Peyer's patch (tissue), 4 donors: ENCODE data around the gene RAB7A. TPM values are rescaled to one million over a fixed set of nuclear protein-coding genes. Genes with fewer than 3 reads are reported as not detected.

Source experiments
- DNase-seq, 3 donors: peaks; one replicate each; pipeline ENCODE4 v3.0.0-alpha.2; 2017 to 2019
- H3K27ac ChIP-seq, 4 donors: fragments of 200-600 bp; sonication (generic); one replicate each; pipeline ENCODE4 v1.5.1; 2016 to 2019
- H3K27me3 ChIP-seq, 2 donors: fragments of 200-600 bp; sonication (generic); one replicate each; pipeline ENCODE4 v1.5.1; 2019
- H3K36me3 ChIP-seq, 3 donors: fragments of 200-600 bp; sonication (generic); one replicate each; pipeline ENCODE4 v1.5.1; 2016 to 2019
- H3K4me1 ChIP-seq, 4 donors: fragments of 200-600 bp; sonication (generic); one replicate each; pipeline ENCODE4 v1.5.1; 2016 to 2019
- H3K4me3 ChIP-seq, 4 donors: fragments of 200-600 bp; sonication (generic); 1 replicate in 3 of 4; 2 replicates in 1 of 4; pipeline ENCODE4 v1.5.1; 2016 to 2019; ENCODE audit warnings: mild to moderate bottlenecking in 1 of 4
- H3K9me3 ChIP-seq, 4 donors: fragments of 200-600 bp; sonication (generic); one replicate each; pipeline ENCODE4 v1.5.1; 2016 to 2019; ENCODE audit warnings: mild to moderate bottlenecking in 1 of 4
- CTCF ChIP-seq, 6 experiments: fragments of 450-650 bp in 4 of 6; fragments of 200-600 bp in 2 of 6; sonication (generic) in 1 of 6; IDR thresholded peaks; one replicate each; pipeline ENCODE4 v1.5.1; 2017 to 2019; ENCODE audit warnings: antibody characterized with exemption in 6 of 6, mild to moderate bottlenecking in 3 of 6, moderate library complexity in 1 of 6
- POLR2A ChIP-seq, 2 donors: fragments of 450-650 bp; IDR thresholded peaks; one replicate each; pipeline ENCODE4 v1.5.1; 2017; ENCODE audit warnings: antibody characterized with exemption in 2 of 2, mild to moderate bottlenecking in 2 of 2, moderate library complexity in 2 of 2
- total RNA-seq, 4 donors: library from RNA; depleted of rRNA; stranded (reverse); fragments of >200 nt; gene quantifications; one replicate each; pipeline ENCODE4 v1.1.0, GENCODE V29; 2016

Gene RAB7A
- total RNA-seq, 4 donors from 2014 or later = 96.6 to 116 (median 99.4) TPM

GRCh38 chr3:128804811-128805155 is 78.8 kb downstream of the RAB7A start:
- peak overlapping the region; percentile 45 to 73 (median 55) for H3K27ac ChIP-seq

GRCh38 chr3:128805772-128806171 is 79.8 kb downstream of the RAB7A start:
- Histone ChIP-seq H3K36me3 (peaks cover 0 to 39% (median 0%) of the 10 kb centered on the region in 3 donors), H3K4me1 (peaks cover 0 to 25% (median 2%) of the 10 kb centered on the region in 4 donors), H3K27me3 (no peaks in the 10 kb centered on the region), H3K9me3 (no peaks in the 10 kb centered on the region), H3K4me3 (no peak overlapping the region), H3K27ac (peak overlapping the region in 2 of 4 donors; percentile 58 to 77)
- no peak for TF ChIP-seq POLR2A (IDR thresholded peaks at IDR 0.05)
- no peak for TF ChIP-seq CTCF (IDR thresholded peaks at IDR 0.05)
- DNase-seq = no peak

More at GRCh38 chr3:128804811-128805155, 78.8 kb downstream of the RAB7A start:
- H3K27me3 ChIP-seq = no peaks in the 10 kb centered on the region
- no peaks in the 10 kb centered on the region for H3K9me3 ChIP-seq
- peaks cover 0 to 41% (median 0%) of the 10 kb centered on the region in 3 donors for H3K36me3 ChIP-seq
- peak overlapping the region in 2 of 4 donors; percentile 9 to 25 for H3K4me3 ChIP-seq
- DNase-seq = no peak
- peaks cover 0 to 31% (median 2%) of the 10 kb centered on the region in 4 donors for H3K4me1 ChIP-seq
- TF ChIP-seq CTCF (IDR thresholded peaks at IDR 0.05) (no peak), POLR2A (IDR thresholded peaks at IDR 0.05) (no peak)

GRCh38 chr3:128806588-128806987 is 80.6 kb downstream of the RAB7A start:
- H3K4me3 ChIP-seq = no peak overlapping the region
- H3K4me1 ChIP-seq = peaks cover 0 to 25% (median 2%) of the 10 kb centered on the region in 4 donors
- peak overlapping the region in 1 of 4 donors; percentile 77 for H3K27ac ChIP-seq
- H3K36me3 ChIP-seq = peaks cover 0 to 42% (median 0%) of the 10 kb centered on the region in 3 donors
- TF ChIP-seq CTCF (IDR thresholded peaks at IDR 0.05) = no peak
- no peak for TF ChIP-seq POLR2A (IDR thresholded peaks at IDR 0.05)
- DNase-seq = no peak
- H3K27me3 ChIP-seq = no peaks in the 10 kb centered on the region
- H3K9me3 ChIP-seq = no peaks in the 10 kb centered on the region

- H3K27ac ChIP-seq = no peak overlapping the region
- H3K9me3 ChIP-seq = no peaks in the 10 kb centered on the region
- TF ChIP-seq POLR2A (IDR thresholded peaks at IDR 0.05) (no peak), CTCF (IDR thresholded peaks at IDR 0.05) (no peak)
- H3K27me3 ChIP-seq = no peaks in the 10 kb centered on the region
- H3K4me3 ChIP-seq = no peak overlapping the region
- peaks cover 0 to 48% (median 0%) of the 10 kb centered on the region in 3 donors for H3K36me3 ChIP-seq
- H3K4me1 ChIP-seq = peaks cover 0 to 25% (median 2%) of the 10 kb centered on the region in 4 donors
- no peak for DNase-seq
These were observed 81.3 kb downstream of the RAB7A start for GRCh38 chr3:128807186-128807830.

- no peak for TF ChIP-seq POLR2A (IDR thresholded peaks at IDR 0.05)
- Histone ChIP-seq H3K27ac (no peak overlapping the region), H3K9me3 (no peaks in the 10 kb centered on the region), H3K27me3 (no peaks in the 10 kb centered on the region), H3K36me3 (peaks cover 0 to 62% (median 0%) of the 10 kb centered on the region in 3 donors), H3K4me1 (peaks cover 0 to 20% (median 2%) of the 10 kb centered on the region in 4 donors), H3K4me3 (no peak overlapping the region)
- no peak for DNase-seq
These were observed 82.7 kb downstream of the RAB7A start for GRCh38 chr3:128808672-128809071.

- Histone ChIP-seq H3K9me3 (no peaks in the 10 kb centered on the region), H3K4me1 (no peaks in the 10 kb centered on the region), H3K27me3 (no peaks in the 10 kb centered on the region), H3K27ac (no peak overlapping the region), H3K36me3 (peaks cover 0 to 59% (median 0%) of the 10 kb centered on the region in 3 donors), H3K4me3 (no peak overlapping the region)
- DNase-seq = no peak
- TF ChIP-seq CTCF (IDR thresholded peaks at IDR 0.05) (no peak), POLR2A (IDR thresholded peaks at IDR 0.05) (no peak)
These were observed 87.1 kb downstream of the RAB7A start for GRCh38 chr3:128813097-128813496.
